GM21786 (cell line): ENCODE results near the gene GNA14.
"Not testable (repeated sequence)": the region's sequence is repeated elsewhere in the genome, so short reads cannot be mapped to it uniquely, and the experiment has no call there.

ENCODE experiments used
- ATAC-seq: cut with Tn5 transposase; IDR thresholded peaks from one replicate; pipeline ENCODE4 v1.9.1; 2021; ENCODE audit not compliant: unreplicated experiment

The GNA14 gene

GRCh38 chr9:77648234-77649108 is at the start of gene GNA14:
Gene GNA14 (minus strand): TSS chr9:77648322. CDS start chr9:77647793, 529 bp downstream.
- ATAC-seq, result no peak

- ATAC-seq, result no peak
Observed at GRCh38 chr9:77697238-77697984, 49.3 kb upstream of the GNA14 start.

GRCh38 chr9:77690723-77691122 is 42.6 kb upstream of the GNA14 start:
- not testable (repeated sequence) for ATAC-seq

GRCh38 chr9:77690119-77690518 is 42.0 kb upstream of the GNA14 start:
- ATAC-seq, result not testable (repeated sequence)

- ATAC-seq, result not testable (repeated sequence)
Observed at GRCh38 chr9:77687737-77688136, 39.6 kb upstream of the GNA14 start.

- ATAC-seq, result no peak
Observed at GRCh38 chr9:77680581-77680980, 32.5 kb upstream of the GNA14 start.

- no peak for ATAC-seq
Observed at GRCh38 chr9:77679661-77680368, 31.7 kb upstream of the GNA14 start.

GRCh38 chr9:77679088-77679487 is 31.0 kb upstream of the GNA14 start:
- no peak for ATAC-seq

- ATAC-seq, result no peak
Observed at GRCh38 chr9:77677957-77678535, 29.9 kb upstream of the GNA14 start.

GRCh38 chr9:77677397-77677796 is 29.3 kb upstream of the GNA14 start:
- ATAC-seq, result no peak

- no peak for ATAC-seq
Observed at GRCh38 chr9:77673941-77674791, 26.0 kb upstream of the GNA14 start.

GRCh38 chr9:77672183-77672582 is 24.1 kb upstream of the GNA14 start:
- no peak for ATAC-seq

- no peak for ATAC-seq
Observed at GRCh38 chr9:77667151-77667550, 19.0 kb upstream of the GNA14 start.

- ATAC-seq, result no peak
Observed at GRCh38 chr9:77663754-77664153, 15.6 kb upstream of the GNA14 start.

- no peak for ATAC-seq
Observed at GRCh38 chr9:77661566-77662085, 13.5 kb upstream of the GNA14 start.

GRCh38 chr9:77659926-77660325 is 11.8 kb upstream of the GNA14 start:
- no peak for ATAC-seq

GRCh38 chr9:77651203-77651602 is 3.1 kb upstream of the GNA14 start:
- no peak for ATAC-seq

GRCh38 chr9:77649109-77649812 is 1.1 kb upstream of the GNA14 start:
- ATAC-seq, result no peak
